A549 (cell line): ENCODE measurements around the gene SLC35A2. TPM values are rescaled to one million over a fixed set of nuclear protein-coding genes. Genes with fewer than 3 reads are reported as not detected.
"Not testable (repeated sequence)": the region's sequence is repeated elsewhere in the genome, so short reads cannot be mapped to it uniquely, and the experiment has no call there.

Source experiments
- ATAC-seq, 2 experiments: fragments of 200-7000 bp in 1 of 2; fragments of >200 bp in 1 of 2; cut with Nextera tagmentation in 1 of 2; cut with Tn5 transposase in 1 of 2; 3 replicates each; pipeline versions ENCODE4 v1.8.0 to v1.9.1; 2018 to 2020; ENCODE audit warnings: mild to moderate bottlenecking in 1 of 2, moderate library complexity in 1 of 2
- CTCF ChIA-PET: fragments of 300-600 bp; sonication (Branson Sonifier 250); formaldehyde crosslinking; extraction: SDS; loops from one replicate; lab custom pipeline; 2021; ENCODE audit warnings: antibody characterized with exemption, inconsistent platforms; lab: Yijun Ruan, JAX
- POLR2A ChIA-PET: fragments of 350-600 bp; formaldehyde crosslinking; extraction: SDS; loops from one replicate; lab custom pipeline; 2021; ENCODE audit warnings: antibody characterized with exemption, inconsistent platforms; lab: Yijun Ruan, JAX
- DNase-seq, 2 experiments: peaks; one replicate each; pipeline versions ENCODE4 v3.0.0 to v3.0.0-alpha.2; 2011 to 2016; ENCODE audit warnings: low read depth in 1 of 2, low spot score in 1 of 2
- FAIRE-seq: peaks from 2 replicates; lab custom pipeline; 2011; peaks lifted over from hg19 to GRCh38; lab: Jason Lieb, UNC
- H3K27ac ChIP-seq, 2 experiments: fragments of >200 bp; sonication (Bioruptor Twin); formaldehyde crosslinking; 3 replicates each; pipeline ENCODE4 v1.5.1; 2016 to 2017
- H3K4me1 ChIP-seq: fragments of >200 bp; sonication (Bioruptor Twin); formaldehyde crosslinking; 3 replicates; pipeline ENCODE4 v1.6.1; 2016
- H3K4me2 ChIP-seq: fragments of >200 bp; sonication (Bioruptor Twin); formaldehyde crosslinking; 3 replicates; pipeline ENCODE4 v1.6.1; 2016
- H3K4me3 ChIP-seq: fragments of >200 bp; sonication (Bioruptor Twin); formaldehyde crosslinking; 3 replicates; pipeline ENCODE4 v1.5.1; 2016
- H3K9me3 ChIP-seq: fragments of >200 bp; sonication (Bioruptor Twin); formaldehyde crosslinking; 3 replicates; pipeline ENCODE4 v1.6.1; 2016
- BHLHE40 ChIP-seq: IDR thresholded peaks from 2 replicates; pipeline ENCODE4 v1.6.1; 2012; ENCODE audit warnings: low read depth, low read length, inconsistent platforms
- CEBPB ChIP-seq, 2 experiments: fragments of >200 bp in 1 of 2; sonication (Bioruptor Twin) in 1 of 2; formaldehyde crosslinking in 1 of 2; IDR thresholded peaks; 2 replicates each; pipeline ENCODE4 v1.6.1; 2012 to 2016
- HOXA7 ChIP-seq: fragments of 250-450 bp; sonication (Bioruptor Pico); IDR thresholded peaks from 2 replicates; pipeline ENCODE4 v1.5.0; 2020; ENCODE audit warnings: mild to moderate bottlenecking, moderate library complexity
- NPAS2 ChIP-seq: fragments of 250-450 bp; sonication (Bioruptor Pico); IDR thresholded peaks from 2 replicates; pipeline ENCODE4 v1.8.0; 2022; ENCODE audit warnings: mild to moderate bottlenecking, moderate library complexity, borderline replicate concordance
- RAD21 ChIP-seq, 2 experiments: fragments of >200 bp in 1 of 2; sonication (Bioruptor Twin) in 1 of 2; formaldehyde crosslinking in 1 of 2; IDR thresholded peaks in 1 of 2; conservative IDR thresholded peaks in 1 of 2; 2 replicates in 1 of 2; 3 replicates in 1 of 2; pipeline ENCODE4 v1.6.1; 2012 to 2018; ENCODE audit warnings: inconsistent platforms in 1 of 2
- SMC3 ChIP-seq: fragments of >200 bp; sonication (Bioruptor Twin); formaldehyde crosslinking; IDR thresholded peaks from 3 replicates; pipeline ENCODE4 v1.6.1; 2018; ENCODE audit warnings: inconsistent platforms
- ZSCAN20 ChIP-seq: fragments of 250-450 bp; sonication (Bioruptor Pico); IDR thresholded peaks from 2 replicates; pipeline ENCODE4 v1.8.0; 2022; ENCODE audit warnings: mild to moderate bottlenecking, moderate library complexity
- WGBS: methylation state at CpG from one replicate; pipeline ENCODE4 v1.1.6; 2017; ENCODE audit errors: missing lambda C conversion rate; 5-methylcytosine and 5-hydroxymethylcytosine counted together
- polyA plus RNA-seq, 4 experiments: library from polyadenylated mRNA; depleted of rRNA in 3 of 4; stranded (reverse); fragments of >200 nt; fragmentation: RNase III in 1 of 4; extraction: RNeasy Plus Mini Kit Qiagen cat#74134 plus additional on column Dnase treatment in 1 of 4; gene quantifications; 2 replicates in 3 of 4; 3 replicates in 1 of 4; pipeline ENCODE4 v1.2.3, GENCODE V29; 2011 to 2017
- small RNA-seq, 6 experiments: library from RNA; depleted of rRNA; stranded (forward); fragments of <200 nt; gene quantifications; one replicate each; pipeline ENCODE3, GENCODE V24; 2012
- TF ChIP-seq, protein P1 (sequence below): fragments of >200 bp; sonication (Bioruptor Twin); formaldehyde crosslinking; IDR thresholded peaks from 2 replicates; pipeline ENCODE4 v1.6.1; 2016
- TF ChIP-seq, protein P2 (sequence below): fragments of >200 bp; sonication (Bioruptor Twin); formaldehyde crosslinking; IDR thresholded peaks from 3 replicates; pipeline ENCODE4 v1.5.1; 2016

Gene SLC35A2
- polyA plus RNA-seq, 2 of the 4 experiments (the other 2 are of a cell fraction), result 39.4 to 50.2 TPM

DNA sequence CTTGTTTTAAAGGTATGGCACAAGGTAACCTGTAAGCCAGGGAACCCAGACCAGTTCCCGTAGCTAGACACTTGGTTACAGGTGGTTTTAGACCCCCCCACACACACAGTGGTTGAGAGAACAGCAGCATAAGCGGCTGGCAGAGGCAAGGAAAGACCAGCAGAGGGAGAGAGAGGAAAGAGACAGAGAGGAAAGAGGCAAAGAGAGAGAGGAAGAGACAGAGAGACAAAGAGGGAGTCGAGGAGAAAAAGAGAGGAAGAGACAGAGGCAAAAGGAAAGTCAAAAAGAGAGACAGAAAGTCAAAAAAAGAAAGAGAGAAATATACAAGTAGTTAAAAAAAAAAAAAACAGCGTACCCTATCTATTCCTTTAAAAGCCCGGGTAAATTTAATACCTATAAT lies 56.5 kb downstream of the SLC35A2 start:
- 22% methylated on average over 5 of the region's 5 CpGs for WGBS
- no peaks in the 10 kb centered on the region for H3K4me1 ChIP-seq
- DNase-seq (peak in 1 of 2 experiments; percentile 29), ATAC-seq (0 out of 6 replicates have a peak, but pooled peaks of 1 of the 2 experiments have one; percentile 23), FAIRE-seq (no peak)
- POLR2A ChIA-PET, result no interaction called here
- no peak overlapping the region for H3K27ac ChIP-seq
- peak overlapping the region; percentile 32; the same call in 1 of the 3 replicates for H3K4me2 ChIP-seq
- TF ChIP-seq RAD21 (conservative IDR thresholded peaks at IDR 0.05 in 1 of 2, IDR thresholded peaks at IDR 0.05 in 1 of 2) (peak; percentile 41 to 51; a peak in 4 of 5 replicates), SMC3 (peak; percentile 34), BHLHE40 (no peak), ZSCAN20 (CRISPR knock-in tag) (no peak), CEBPB (IDR thresholded peaks at IDR 0.05) (no peak), NPAS2 (CRISPR knock-in tag) (no peak), HOXA7 (CRISPR knock-in tag) (no peak)
- TF ChIP-seq, protein P1, sequence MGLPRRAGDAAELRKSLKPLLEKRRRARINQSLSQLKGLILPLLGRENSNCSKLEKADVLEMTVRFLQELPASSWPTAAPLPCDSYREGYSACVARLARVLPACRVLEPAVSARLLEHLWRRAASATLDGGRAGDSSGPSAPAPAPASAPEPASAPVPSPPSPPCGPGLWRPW, result no peak
- TF ChIP-seq, protein P2, sequence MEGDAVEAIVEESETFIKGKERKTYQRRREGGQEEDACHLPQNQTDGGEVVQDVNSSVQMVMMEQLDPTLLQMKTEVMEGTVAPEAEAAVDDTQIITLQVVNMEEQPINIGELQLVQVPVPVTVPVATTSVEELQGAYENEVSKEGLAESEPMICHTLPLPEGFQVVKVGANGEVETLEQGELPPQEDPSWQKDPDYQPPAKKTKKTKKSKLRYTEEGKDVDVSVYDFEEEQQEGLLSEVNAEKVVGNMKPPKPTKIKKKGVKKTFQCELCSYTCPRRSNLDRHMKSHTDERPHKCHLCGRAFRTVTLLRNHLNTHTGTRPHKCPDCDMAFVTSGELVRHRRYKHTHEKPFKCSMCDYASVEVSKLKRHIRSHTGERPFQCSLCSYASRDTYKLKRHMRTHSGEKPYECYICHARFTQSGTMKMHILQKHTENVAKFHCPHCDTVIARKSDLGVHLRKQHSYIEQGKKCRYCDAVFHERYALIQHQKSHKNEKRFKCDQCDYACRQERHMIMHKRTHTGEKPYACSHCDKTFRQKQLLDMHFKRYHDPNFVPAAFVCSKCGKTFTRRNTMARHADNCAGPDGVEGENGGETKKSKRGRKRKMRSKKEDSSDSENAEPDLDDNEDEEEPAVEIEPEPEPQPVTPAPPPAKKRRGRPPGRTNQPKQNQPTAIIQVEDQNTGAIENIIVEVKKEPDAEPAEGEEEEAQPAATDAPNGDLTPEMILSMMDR, result peak; percentile 34; the same call in 2 of the 3 replicates
- no peaks in the 10 kb centered on the region for H3K9me3 ChIP-seq
- no peak overlapping the region for H3K4me3 ChIP-seq
- CTCF ChIA-PET, result interaction anchor here (0.6 to 1.4 kb wide), 2 partner anchors 12 to 91 kb away, joined by 3 read pairs; no protein-coding TSS in a partner anchor

DNA sequence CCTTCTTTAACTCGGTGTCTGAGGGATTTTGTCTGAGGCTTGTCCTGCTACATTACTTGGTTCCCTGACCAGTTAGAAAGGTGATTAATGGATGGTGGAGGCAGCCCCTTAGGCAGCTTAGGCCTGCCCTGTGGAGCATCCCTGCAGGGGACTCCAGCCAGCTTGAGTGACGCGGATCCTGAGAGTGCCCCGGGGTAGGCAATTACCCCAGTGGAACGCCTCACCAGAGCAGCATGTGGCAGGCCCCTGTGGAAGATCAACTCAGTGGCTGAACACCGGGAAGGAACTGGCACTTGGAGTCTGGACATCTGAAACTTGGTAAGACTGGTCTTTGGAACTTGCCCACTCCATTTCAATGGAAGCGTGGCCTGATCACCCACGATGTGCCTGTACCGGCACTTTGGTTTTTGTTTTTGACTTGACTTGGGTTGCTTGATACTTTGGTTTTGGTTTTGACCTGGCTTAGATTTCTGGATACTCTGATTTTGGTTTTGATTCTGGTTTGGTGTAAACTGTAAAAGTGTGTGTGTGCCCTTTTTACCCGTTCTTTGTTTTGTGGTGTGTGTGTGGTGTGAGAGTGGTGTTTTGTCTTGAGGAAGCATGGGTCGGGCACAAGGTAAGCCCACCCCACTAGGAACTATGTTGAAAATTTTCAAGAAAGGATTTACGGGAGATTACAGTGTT lies 57.2 kb downstream of the SLC35A2 start:
- WGBS, result 73% methylated on average over 12 of the region's 12 CpGs
- FAIRE-seq, H3K9me3 ChIP-seq, H3K4me1 ChIP-seq, DNase-seq, H3K27ac ChIP-seq, H3K4me2 ChIP-seq, ATAC-seq, POLR2A ChIA-PET, H3K4me3 ChIP-seq: not testable (repeated sequence)
- CTCF ChIA-PET, result interaction anchor here (0.6 to 1.4 kb wide), 3 partner anchors 11 to 91 kb away, joined by 3 read pairs; no protein-coding TSS in a partner anchor

DNA sequence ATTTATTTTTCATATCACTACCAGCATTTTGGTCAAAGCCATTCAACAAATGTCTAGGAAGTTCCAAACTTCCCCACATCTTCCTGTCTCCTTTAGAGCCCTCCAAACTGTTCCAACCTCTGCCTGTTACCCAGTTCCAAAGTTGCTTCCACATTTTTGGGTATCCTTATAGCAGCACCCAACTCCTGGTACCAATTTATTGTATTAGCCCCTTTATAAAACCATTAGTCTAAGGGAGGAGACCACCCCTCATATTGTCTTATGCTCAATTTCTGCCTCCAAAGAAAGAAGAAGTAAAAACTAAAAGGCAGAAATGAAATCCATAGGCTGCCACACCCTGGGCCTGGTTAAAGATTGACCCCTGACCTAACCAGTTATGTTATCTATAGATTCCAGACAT lies 58.0 kb downstream of the SLC35A2 start:
- not testable (repeated sequence) for FAIRE-seq

More for the DNA sequence above, 58.0 kb downstream of the SLC35A2 start:
- ATAC-seq, H3K27ac ChIP-seq, DNase-seq, H3K4me2 ChIP-seq, H3K4me1 ChIP-seq, H3K9me3 ChIP-seq, POLR2A ChIA-PET, H3K4me3 ChIP-seq: not testable (repeated sequence)
- CTCF ChIA-PET, result interaction anchor here (0.7 to 1.4 kb wide), 2 partner anchors 84 to 92 kb away, joined by 3 read pairs; no protein-coding TSS in a partner anchor

Small RNA genes lying within 50 kb of the gene (small RNA-seq; reads per million reads assigned to genes)
- 0 to 0.35 (median 0.08) reads per million in 6 experiments for gene RNU6-722P

Other genes with a start within 250 kb of the SLC35A2 start
- 0.05 and 0.09 TPM in 2 replicates for gene WAS, start 227.8 kb downstream of the SLC35A2 start, polyA plus RNA-seq (2011; rRNA removed)
- 0.21 to 0.44 TPM (median 0.29 TPM) in 3 replicates for gene WAS, start 227.8 kb downstream of the SLC35A2 start, polyA plus RNA-seq (2017; fragmentation: RNase III; extraction: RNeasy Plus Mini Kit Qiagen cat#74134 plus additional on column Dnase treatment)
- gene SUV39H1, start 214.9 kb downstream of the SLC35A2 start, polyA plus RNA-seq (2011; rRNA removed), result 12.8 and 13.4 TPM in 2 replicates
- 19.9 to 20.3 TPM (median 20.0 TPM) in 3 replicates for gene SUV39H1, start 214.9 kb downstream of the SLC35A2 start, polyA plus RNA-seq (2017; fragmentation: RNase III; extraction: RNeasy Plus Mini Kit Qiagen cat#74134 plus additional on column Dnase treatment)
- gene GLOD5, start 149.9 kb downstream of the SLC35A2 start, polyA plus RNA-seq (2011; rRNA removed), result not detected in 2 replicates
- gene GLOD5, start 149.9 kb downstream of the SLC35A2 start, polyA plus RNA-seq (2017; fragmentation: RNase III; extraction: RNeasy Plus Mini Kit Qiagen cat#74134 plus additional on column Dnase treatment), result not detected in 3 replicates
- not detected in 2 replicates for gene GATA1, start 125.1 kb downstream of the SLC35A2 start, polyA plus RNA-seq (2011; rRNA removed)
- gene GATA1, start 125.1 kb downstream of the SLC35A2 start, polyA plus RNA-seq (2017; fragmentation: RNase III; extraction: RNeasy Plus Mini Kit Qiagen cat#74134 plus additional on column Dnase treatment), result not detected in 3 replicates
- 50.6 and 53.2 TPM in 2 replicates for gene HDAC6, start 109.6 kb downstream of the SLC35A2 start, polyA plus RNA-seq (2011; rRNA removed)
- gene HDAC6, start 109.6 kb downstream of the SLC35A2 start, polyA plus RNA-seq (2017; fragmentation: RNase III; extraction: RNeasy Plus Mini Kit Qiagen cat#74134 plus additional on column Dnase treatment), result 38.9 to 52.4 TPM (median 52.1 TPM) in 3 replicates
- gene ERAS, start 85.1 kb downstream of the SLC35A2 start, polyA plus RNA-seq (2011; rRNA removed), result 0.07 TPM in 1 of 2 replicates, not detected in the other
- 0.06 to 0.07 TPM in 2 of 3 replicates, not detected in the other for gene ERAS, start 85.1 kb downstream of the SLC35A2 start, polyA plus RNA-seq (2017; fragmentation: RNase III; extraction: RNeasy Plus Mini Kit Qiagen cat#74134 plus additional on column Dnase treatment)
- gene PCSK1N, start 76.0 kb downstream of the SLC35A2 start, polyA plus RNA-seq (2011; rRNA removed), result 1.7 and 3.0 TPM in 2 replicates
- gene PCSK1N, start 76.0 kb downstream of the SLC35A2 start, polyA plus RNA-seq (2017; fragmentation: RNase III; extraction: RNeasy Plus Mini Kit Qiagen cat#74134 plus additional on column Dnase treatment), result 15.9 to 22.9 TPM (median 21.2 TPM) in 3 replicates
- 68.9 and 71.8 TPM in 2 replicates for gene TIMM17B, start 13.9 kb downstream of the SLC35A2 start, polyA plus RNA-seq (2011; rRNA removed)
- gene TIMM17B, start 13.9 kb downstream of the SLC35A2 start, polyA plus RNA-seq (2017; fragmentation: RNase III; extraction: RNeasy Plus Mini Kit Qiagen cat#74134 plus additional on column Dnase treatment), result 71.9 to 76.9 TPM (median 73.3 TPM) in 3 replicates
- 119 and 125 TPM in 2 replicates for gene PQBP1, start 13.7 kb downstream of the SLC35A2 start, polyA plus RNA-seq (2011; rRNA removed)
- 140 to 158 TPM (median 147 TPM) in 3 replicates for gene PQBP1, start 13.7 kb downstream of the SLC35A2 start, polyA plus RNA-seq (2017; fragmentation: RNase III; extraction: RNeasy Plus Mini Kit Qiagen cat#74134 plus additional on column Dnase treatment)
- 8.2 and 8.5 TPM in 2 replicates for gene PIM2, start 7.4 kb upstream of the SLC35A2 start, polyA plus RNA-seq (2011; rRNA removed)
- 7.9 to 8.8 TPM (median 7.9 TPM) in 3 replicates for gene PIM2, start 7.4 kb upstream of the SLC35A2 start, polyA plus RNA-seq (2017; fragmentation: RNase III; extraction: RNeasy Plus Mini Kit Qiagen cat#74134 plus additional on column Dnase treatment)
- gene OTUD5, start 46.0 kb upstream of the SLC35A2 start, polyA plus RNA-seq (2011; rRNA removed), result 57.7 and 65.6 TPM in 2 replicates
- gene OTUD5, start 46.0 kb upstream of the SLC35A2 start, polyA plus RNA-seq (2017; fragmentation: RNase III; extraction: RNeasy Plus Mini Kit Qiagen cat#74134 plus additional on column Dnase treatment), result 42.5 to 48.2 TPM (median 45.9 TPM) in 3 replicates
- 0.59 and 1.1 TPM in 2 replicates for gene KCND1, start 60.2 kb upstream of the SLC35A2 start, polyA plus RNA-seq (2011; rRNA removed)
- 0.69 to 0.79 TPM (median 0.77 TPM) in 3 replicates for gene KCND1, start 60.2 kb upstream of the SLC35A2 start, polyA plus RNA-seq (2017; fragmentation: RNase III; extraction: RNeasy Plus Mini Kit Qiagen cat#74134 plus additional on column Dnase treatment)
- 33.7 and 35.1 TPM in 2 replicates for gene GRIPAP1, start 90.6 kb upstream of the SLC35A2 start, polyA plus RNA-seq (2011; rRNA removed)
- gene GRIPAP1, start 90.6 kb upstream of the SLC35A2 start, polyA plus RNA-seq (2017; fragmentation: RNase III; extraction: RNeasy Plus Mini Kit Qiagen cat#74134 plus additional on column Dnase treatment), result 27.7 to 36.2 TPM (median 34.3 TPM) in 3 replicates
- 16.1 and 27.3 TPM in 2 replicates for gene TFE3, start 131.7 kb upstream of the SLC35A2 start, polyA plus RNA-seq (2011; rRNA removed)
- gene TFE3, start 131.7 kb upstream of the SLC35A2 start, polyA plus RNA-seq (2017; fragmentation: RNase III; extraction: RNeasy Plus Mini Kit Qiagen cat#74134 plus additional on column Dnase treatment), result 53.8 to 57.3 TPM (median 56.3 TPM) in 3 replicates
- gene CCDC120, start 147.4 kb upstream of the SLC35A2 start, polyA plus RNA-seq (2011; rRNA removed), result 1.6 and 2.0 TPM in 2 replicates
- gene CCDC120, start 147.4 kb upstream of the SLC35A2 start, polyA plus RNA-seq (2017; fragmentation: RNase III; extraction: RNeasy Plus Mini Kit Qiagen cat#74134 plus additional on column Dnase treatment), result 3.2 to 4.1 TPM (median 4.0 TPM) in 3 replicates
- gene PRAF2, start 162.4 kb upstream of the SLC35A2 start, polyA plus RNA-seq (2011; rRNA removed), result 13.6 and 17.0 TPM in 2 replicates
- 29.9 to 37.7 TPM (median 35.4 TPM) in 3 replicates for gene PRAF2, start 162.4 kb upstream of the SLC35A2 start, polyA plus RNA-seq (2017; fragmentation: RNase III; extraction: RNeasy Plus Mini Kit Qiagen cat#74134 plus additional on column Dnase treatment)
- 55.5 and 80.1 TPM in 2 replicates for gene WDR45, start 168.2 kb upstream of the SLC35A2 start, polyA plus RNA-seq (2011; rRNA removed)
- 33.8 to 41.5 TPM (median 37.7 TPM) in 3 replicates for gene WDR45, start 168.2 kb upstream of the SLC35A2 start, polyA plus RNA-seq (2017; fragmentation: RNase III; extraction: RNeasy Plus Mini Kit Qiagen cat#74134 plus additional on column Dnase treatment)
- gene GPKOW, start 212.1 kb upstream of the SLC35A2 start, polyA plus RNA-seq (2011; rRNA removed), result 34.4 and 40.7 TPM in 2 replicates
- 22.0 to 24.9 TPM (median 24.1 TPM) in 3 replicates for gene GPKOW, start 212.1 kb upstream of the SLC35A2 start, polyA plus RNA-seq (2017; fragmentation: RNase III; extraction: RNeasy Plus Mini Kit Qiagen cat#74134 plus additional on column Dnase treatment)